SK-N-SH (cell line): ENCODE measurements around the gene GOT1.

Source experiments
- NRF1 ChIP-seq: IDR thresholded peaks from 2 replicates; pipeline ENCODE4 v1.6.1; 2012; ENCODE audit warnings: low read depth, mild to moderate bottlenecking, low read length
- POLR2AphosphoS5 ChIP-seq: IDR thresholded peaks from 2 replicates; pipeline ENCODE4 v1.6.1; 2012; ENCODE audit warnings: low read depth, low read length
- RFX5 ChIP-seq: IDR thresholded peaks from 2 replicates; pipeline ENCODE4 v1.6.1; 2012; ENCODE audit warnings: mild to moderate bottlenecking, improper control_type of control experiment, low read length
- TCF12 ChIP-seq: IDR thresholded peaks from 2 replicates; pipeline ENCODE4 v1.4.0; 2012
- YY1 ChIP-seq: IDR thresholded peaks from 2 replicates; pipeline ENCODE4 v1.4.0; 2012; ENCODE audit warnings: low read depth, mild to moderate bottlenecking
- TF ChIP-seq, protein P1 (sequence below): IDR thresholded peaks from 2 replicates; pipeline ENCODE4 v1.4.0; 2012; ENCODE audit warnings: low read depth, borderline replicate concordance

DNA sequence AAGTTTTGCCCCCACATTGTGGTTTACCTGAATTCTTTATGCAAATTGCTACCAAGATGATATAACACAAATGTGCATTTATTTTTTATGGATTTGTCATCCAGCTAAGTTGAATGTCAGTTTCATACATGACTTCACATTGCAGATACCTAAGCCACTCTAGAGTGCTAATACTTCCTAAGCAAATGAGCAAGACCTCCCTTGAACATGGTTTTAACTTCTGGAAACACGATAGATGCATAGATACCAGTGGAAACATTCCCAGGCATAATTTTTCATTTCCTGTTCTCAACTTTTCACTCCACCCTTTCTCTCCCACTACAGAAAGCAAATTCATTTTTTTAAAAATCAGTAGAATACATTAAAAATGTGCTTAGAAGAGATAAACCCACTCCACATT is 20.3 kb downstream of the GOT1 start:
- TF ChIP-seq RFX5 = no peak
- no peak for TF ChIP-seq POLR2AphosphoS5
- no peak for TF ChIP-seq YY1
- TF ChIP-seq NRF1 = no peak
- TF ChIP-seq TCF12 = no peak
- TF ChIP-seq, protein P1, sequence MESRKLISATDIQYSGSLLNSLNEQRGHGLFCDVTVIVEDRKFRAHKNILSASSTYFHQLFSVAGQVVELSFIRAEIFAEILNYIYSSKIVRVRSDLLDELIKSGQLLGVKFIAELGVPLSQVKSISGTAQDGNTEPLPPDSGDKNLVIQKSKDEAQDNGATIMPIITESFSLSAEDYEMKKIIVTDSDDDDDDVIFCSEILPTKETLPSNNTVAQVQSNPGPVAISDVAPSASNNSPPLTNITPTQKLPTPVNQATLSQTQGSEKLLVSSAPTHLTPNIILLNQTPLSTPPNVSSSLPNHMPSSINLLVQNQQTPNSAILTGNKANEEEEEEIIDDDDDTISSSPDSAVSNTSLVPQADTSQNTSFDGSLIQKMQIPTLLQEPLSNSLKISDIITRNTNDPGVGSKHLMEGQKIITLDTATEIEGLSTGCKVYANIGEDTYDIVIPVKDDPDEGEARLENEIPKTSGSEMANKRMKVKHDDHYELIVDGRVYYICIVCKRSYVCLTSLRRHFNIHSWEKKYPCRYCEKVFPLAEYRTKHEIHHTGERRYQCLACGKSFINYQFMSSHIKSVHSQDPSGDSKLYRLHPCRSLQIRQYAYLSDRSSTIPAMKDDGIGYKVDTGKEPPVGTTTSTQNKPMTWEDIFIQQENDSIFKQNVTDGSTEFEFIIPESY = no peak
